GM19023 (cell line): ENCODE results near the gene MAGI2.

Experiments
- ATAC-seq: cut with Tn5 transposase; IDR thresholded peaks from one replicate; pipeline ENCODE4 v1.9.1; 2021; ENCODE audit warnings: mild to moderate bottlenecking, moderate library complexity; ENCODE audit not compliant: unreplicated experiment

Gene MAGI2

DNA sequence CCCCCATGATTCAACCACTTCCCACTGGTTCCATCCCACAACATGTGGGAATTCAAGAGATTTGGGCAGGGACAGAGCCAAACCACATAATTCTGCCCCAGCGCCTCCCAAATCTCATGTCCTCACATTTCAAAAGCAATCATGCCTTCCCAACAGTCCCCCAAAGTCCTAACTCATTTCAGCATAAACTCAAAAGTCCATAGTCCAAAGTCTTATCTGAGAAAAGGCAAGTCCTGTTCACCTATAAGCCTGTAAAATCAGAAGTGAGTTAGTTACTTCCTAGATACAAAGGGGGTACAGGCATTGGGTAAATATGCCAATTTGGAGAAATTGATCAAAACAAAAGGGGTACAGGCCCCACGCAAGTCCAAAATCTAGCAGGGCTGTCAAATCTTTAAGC, 272.9 kb downstream of the MAGI2 start:
- no peak for ATAC-seq

DNA sequence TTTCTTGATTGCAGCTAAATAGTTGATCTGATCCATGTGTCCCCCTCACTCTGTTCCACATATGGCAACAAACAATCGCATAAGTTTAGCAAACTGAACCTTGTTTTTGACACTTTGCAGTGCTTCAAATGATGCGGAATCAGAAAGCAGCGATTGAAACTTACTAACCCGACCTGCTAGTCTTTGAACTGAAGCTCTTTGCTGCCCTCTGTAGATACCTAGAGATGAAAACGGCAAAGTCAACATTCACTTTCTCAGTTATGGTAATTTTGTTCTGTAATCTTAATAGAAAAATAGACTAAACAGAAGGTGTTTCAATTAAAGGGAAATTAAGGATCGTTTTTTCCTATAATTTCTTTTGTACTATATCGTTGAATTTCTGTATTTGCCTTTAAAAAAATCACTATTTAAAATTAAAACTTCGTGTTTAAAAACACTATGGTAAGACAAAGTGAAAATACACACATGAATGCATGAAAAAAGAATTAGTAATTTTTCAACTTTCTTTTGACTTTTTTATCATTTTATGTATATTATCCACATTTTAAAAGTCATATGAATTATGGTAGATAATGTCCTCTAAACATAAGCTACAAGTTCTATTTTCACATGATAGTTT, 276.5 kb downstream of the MAGI2 start:
- ATAC-seq: no peak

DNA sequence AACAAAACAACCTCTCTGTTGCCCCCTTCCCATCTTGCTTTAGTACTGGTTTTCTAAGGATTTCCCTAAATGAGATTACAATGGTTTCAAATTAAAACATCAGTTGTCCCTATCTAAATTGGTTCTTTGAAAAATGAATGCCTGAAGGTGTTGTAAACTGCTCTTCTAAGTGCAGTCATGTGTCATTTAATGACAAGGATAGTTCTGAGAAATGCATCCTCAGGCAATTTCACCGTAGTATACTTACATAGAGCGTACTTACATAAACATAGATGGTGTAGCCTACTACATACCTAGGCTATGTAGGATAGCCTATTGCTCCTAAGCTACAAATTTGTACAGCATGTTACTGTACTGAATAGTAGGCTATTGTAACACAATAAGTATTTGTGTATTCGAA, 278.1 kb downstream of the MAGI2 start:
- ATAC-seq: no peak

DNA sequence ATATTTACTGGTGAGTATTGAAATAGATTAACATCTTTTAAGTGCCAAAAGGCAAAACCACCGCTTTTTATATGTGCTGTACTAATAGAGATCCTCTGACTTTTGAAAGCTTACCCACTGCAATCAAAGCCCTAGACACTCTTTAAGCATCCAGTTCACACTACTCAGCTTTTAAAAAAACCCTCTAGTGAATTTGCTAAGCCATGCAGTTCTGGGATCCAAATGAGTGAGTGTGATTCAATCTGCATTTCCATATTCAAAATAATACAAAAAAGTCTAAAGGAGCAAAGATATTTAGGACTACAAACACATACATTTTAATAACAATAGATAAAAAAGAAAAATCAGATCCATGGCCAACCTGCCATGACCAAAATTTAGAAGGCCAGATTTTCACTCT, 288.2 kb downstream of the MAGI2 start:
- ATAC-seq: no peak

DNA sequence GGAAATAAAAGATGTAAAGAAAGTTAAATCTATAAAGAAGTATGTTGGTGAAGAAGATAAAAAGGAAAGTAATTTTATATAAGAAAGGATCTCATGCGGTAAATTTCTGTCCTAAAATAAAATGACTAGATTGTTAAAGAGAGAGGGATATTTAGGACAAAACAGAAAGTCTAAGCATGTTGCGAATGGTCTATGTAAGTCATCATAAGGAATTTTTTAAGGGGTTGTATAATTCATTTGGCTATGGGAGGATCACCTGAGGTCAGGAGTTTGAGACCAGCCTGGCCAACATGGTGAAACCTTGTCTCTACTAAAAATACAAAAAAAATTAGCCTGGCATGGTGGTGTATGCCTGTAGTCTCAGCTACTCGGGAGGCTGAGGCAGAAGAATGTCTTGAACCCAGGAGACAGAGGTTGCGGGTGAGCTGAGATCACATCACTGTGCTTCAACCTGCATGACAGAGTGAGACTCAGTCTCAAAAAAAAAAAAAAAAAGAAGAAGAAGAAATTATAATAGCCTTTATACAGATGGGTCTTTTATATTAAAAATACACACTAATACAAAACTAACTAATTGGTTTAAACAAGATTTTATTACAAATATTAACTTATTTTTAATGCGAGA, 294.3 kb downstream of the MAGI2 start:
- no peak for ATAC-seq

DNA sequence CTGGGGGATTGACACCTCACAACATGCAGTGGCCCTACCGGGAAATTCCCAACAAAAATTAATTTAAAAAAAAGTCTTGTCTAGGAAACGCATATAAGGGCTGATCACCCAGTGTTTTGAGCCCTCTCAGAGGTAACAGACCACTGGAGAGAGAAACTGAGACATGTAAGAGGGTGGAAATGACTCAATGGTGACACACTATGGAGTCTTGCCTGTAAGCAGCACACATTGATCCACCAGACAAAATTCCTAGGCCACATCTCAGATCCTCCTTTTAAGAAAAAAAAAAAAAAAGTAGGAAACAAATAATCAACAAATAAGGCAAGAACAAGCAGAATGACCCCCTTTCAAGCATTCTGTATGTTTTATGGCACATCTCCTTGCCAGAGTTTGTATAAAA, 296.2 kb downstream of the MAGI2 start:
- ATAC-seq: no peak

DNA sequence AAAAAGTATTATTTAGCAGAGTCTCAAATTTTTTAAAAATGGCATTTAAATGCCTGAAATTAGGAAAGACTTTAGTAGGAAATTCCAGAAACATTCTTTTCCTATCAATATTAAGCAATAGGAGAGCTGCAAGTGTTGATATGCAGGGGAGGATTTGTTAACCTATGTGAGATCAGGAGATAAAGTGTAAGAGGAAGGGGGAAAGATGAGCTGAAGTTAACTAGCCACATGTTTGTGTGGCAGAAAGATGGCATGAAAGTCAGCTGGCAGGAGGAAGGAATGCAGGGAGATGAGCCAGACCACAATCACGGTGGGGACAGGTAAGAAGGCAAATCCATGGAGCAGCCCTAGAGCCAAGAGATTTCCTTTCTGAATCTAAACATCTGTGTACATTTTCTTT, 303.6 kb downstream of the MAGI2 start:
- no peak for ATAC-seq

DNA sequence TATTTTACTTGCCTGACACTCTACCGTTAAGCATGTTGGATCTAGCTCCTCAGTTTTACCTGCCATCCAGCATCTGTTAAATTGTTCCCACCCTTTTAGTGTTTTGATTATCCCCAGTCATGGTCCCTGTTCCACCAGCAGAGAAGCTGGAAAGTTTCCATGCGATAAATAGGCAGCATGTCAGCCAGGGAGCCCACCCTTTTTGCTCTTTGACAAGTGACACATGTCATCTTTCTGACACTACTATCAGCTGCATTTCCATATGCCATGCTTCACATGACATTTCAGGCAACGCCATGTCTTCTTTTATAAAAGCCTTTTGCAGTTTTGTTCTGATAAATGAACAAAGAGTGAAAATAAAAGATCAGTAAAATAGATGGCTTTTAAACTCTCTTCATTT, 310.8 kb downstream of the MAGI2 start:
- no peak for ATAC-seq

DNA sequence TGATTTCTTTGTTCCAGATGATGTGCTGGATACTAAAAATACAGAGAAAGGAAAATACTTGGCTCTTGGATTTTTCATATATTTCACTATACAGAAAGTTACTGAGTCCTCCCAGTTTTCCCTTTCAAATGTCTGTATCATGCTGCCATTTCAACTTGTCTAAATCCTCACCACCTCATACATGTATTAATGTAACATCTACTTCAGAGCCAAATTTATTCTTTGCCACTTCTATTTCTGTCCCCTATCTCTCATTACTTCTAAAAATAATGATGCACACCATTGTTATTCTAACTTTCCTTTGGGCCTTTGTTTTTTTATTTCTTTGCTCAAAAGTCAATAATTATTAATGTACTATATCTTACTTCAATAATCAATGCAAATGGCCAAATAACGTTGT, 312.2 kb downstream of the MAGI2 start:
- no peak for ATAC-seq

DNA sequence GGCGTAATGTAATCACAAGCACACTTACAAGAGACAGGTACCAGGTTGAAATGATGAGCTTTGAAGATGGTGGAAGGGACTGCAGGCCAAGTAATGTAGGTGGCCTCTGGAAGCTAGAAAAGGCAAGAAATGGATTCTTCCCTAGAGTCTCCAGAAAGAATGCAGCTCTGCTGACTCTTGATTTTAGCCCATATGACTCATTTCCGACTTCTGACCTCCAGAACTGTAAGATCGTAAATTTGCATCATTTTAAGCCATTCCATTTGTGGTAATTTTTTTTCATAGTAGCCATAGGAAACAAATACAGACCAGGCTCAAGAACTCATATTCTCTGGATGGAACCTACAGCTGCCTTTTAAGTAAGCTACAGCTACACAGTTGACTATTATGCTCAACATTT, 315.5 kb downstream of the MAGI2 start:
- no peak for ATAC-seq

DNA sequence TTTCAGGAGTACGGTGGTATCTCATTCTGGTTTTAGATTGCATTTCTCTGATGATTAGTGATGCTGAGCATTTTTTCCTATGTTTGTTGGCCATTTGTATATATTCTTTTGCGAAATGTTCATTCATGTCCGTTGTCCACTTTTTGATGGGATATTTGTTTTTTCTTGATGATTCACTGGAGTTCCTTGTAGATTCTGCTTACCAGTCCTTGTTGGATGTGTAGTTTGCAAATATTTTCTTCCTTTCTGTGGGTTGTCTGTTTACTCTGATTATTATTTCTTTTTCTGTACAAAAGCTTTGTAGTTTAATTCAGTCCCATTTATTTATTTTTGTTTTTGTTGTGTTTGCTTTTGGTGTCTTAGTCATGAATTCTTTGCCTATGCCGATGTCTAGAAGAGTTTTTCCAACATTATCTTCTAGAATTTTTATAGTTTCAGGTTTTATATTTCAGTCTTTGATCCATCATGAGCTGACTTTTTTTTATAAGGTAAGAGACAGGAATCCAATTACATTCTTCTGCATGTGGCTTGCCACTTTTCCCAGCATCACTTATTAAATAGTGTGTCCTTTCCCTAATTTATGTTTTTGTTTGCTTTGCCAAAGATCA, 320.5 kb downstream of the MAGI2 start:
- no peak for ATAC-seq

DNA sequence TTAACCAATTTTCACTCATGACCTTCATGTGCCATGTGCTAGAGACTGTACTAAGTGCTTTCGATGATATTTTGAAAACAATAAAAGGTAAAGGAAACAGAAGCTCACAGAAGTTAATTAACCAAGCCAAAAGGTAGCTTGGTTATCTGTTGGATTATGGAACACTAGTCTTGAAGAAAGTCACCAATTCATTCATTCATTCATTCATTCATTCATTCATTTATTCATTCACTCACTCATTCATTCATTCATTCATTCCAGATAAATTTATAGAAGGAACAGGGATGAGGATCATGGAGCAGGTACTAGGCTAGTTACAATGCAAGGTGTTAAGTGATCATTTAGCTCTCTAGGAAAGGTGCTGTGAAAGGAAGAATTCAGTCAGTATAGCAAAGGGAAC, 322.8 kb downstream of the MAGI2 start:
- ATAC-seq: no peak

DNA sequence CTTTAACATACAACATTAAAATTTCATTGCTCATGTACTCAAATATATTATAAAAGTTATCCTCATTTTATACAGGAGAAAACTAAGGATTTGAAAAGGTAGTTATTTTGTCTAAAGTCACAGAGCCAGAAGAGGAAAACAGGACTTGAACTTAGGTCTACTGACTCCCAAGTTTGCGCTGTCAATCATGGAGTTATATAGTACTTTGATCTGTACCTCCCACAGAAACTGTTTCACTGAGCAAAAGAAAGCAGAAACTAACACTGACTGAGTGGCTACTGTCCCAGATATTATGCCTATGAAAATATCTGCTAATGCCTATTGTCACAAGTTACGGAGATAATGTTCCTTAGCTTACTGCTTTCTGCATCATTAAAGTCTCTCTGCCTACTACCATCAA, 329.1 kb downstream of the MAGI2 start:
- no peak for ATAC-seq

DNA sequence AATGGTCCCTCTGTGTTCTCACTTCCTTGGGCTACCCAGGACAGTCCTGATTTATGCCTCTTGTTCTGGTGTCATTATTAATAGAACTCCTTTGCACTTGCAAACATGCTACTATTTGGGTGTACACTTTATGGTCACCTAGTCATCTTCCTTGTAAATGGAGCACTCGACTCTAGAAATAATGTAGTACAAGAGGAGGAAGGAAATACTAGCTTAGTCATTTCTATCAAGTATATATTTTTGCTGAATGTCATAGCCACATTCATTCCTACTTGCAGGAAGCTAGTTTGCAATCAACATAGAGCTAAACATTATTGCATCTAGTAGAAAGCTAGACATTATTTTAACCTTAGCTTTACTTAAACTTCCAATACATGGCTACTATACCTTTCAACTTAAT, 335.3 kb downstream of the MAGI2 start:
- no peak for ATAC-seq

DNA sequence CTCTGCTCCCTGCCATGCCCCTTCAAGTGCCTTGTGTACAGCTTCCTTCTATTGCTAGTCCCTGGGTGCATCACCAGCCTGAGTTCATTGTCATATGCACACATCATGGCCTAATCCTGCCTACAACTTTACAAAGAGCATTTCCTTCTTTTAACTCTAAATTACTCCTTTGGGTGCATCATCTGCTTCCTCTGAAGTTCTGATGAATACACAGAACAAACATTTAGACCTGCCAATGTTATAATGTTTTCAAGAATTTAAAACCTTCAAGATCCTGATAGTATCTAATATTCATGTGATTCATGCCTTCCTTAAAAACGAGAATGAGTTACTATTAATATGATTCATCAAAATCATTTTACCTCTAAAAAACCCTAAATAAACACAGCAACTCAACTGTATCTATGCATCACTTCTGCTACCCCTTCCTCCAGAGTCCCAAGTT, 357.1 kb downstream of the MAGI2 start:
- ATAC-seq: no peak

DNA sequence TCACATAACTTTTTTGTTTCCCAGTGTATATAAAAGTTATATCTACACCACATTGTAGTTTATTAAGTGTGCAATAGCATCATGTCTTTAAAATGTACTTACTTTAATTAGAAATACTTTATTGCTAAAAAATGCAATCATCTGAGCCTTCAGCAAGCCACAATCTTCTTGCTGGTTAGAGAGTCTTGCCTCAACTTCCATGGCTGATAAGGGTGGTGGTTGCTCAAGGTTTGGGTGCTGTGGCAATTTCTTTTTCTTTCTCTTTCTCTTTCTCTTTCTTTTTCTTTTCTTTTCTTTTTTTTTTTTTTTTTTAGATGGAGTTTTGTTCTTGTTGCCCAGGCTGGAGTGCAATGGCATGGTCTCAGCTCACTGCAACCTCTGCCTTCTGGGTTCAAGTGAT, 360.0 kb downstream of the MAGI2 start:
- no peak for ATAC-seq

DNA sequence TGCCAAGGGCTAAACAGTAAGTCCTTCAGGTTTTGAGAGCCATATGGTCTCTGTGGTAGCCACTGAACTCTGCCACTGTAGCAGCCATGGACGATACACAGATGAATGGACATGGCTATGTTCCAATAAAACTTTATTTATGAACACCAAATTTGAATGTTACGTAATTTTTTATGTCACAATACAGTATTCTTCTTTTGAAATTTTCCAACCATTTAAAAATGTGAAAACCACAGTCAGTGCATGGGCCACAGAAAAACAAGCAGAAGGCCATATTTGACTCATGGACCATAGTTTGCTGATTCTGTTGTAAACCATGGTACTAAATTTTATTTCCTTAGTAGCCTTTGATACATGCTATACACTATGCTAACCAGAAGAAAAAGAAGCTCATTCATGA, 361.8 kb downstream of the MAGI2 start:
- ATAC-seq: no peak

DNA sequence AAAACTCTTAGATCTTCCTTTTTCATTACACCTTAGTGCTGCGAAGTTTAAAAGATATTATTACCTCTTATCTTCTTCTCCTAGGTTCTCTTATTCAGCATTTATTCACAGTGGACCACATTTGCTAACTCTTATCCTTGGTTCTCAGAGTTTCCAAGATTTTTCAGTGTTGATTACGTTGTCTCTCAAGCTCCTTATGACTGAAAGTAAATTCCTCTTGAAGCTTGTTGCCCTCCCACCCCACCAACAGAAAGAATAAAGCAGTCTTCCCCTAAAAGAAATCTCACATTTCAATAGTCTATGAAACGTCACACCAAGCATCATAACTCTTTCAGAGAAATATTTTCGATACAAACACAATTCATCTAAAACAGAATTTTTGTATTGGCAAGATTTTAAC, 362.5 kb downstream of the MAGI2 start:
- no peak for ATAC-seq

DNA sequence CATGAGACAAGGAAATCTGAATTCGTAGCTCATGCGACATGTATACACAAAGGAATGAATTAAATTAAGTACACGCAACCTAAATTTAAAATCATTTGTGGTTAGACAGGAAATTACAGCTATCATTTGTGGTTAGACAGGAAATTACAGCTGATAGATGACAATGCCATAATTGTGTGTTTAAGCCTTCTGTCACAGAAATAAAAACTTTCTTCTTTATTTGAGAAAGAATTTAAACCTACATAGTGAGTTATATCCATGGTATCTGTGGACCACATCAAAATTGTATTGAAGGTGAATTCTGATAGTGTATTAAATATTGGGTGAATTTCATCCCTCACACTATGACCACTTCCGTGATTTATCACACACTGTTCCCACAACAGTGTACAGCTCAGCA, 362.9 kb downstream of the MAGI2 start:
- no peak for ATAC-seq

DNA sequence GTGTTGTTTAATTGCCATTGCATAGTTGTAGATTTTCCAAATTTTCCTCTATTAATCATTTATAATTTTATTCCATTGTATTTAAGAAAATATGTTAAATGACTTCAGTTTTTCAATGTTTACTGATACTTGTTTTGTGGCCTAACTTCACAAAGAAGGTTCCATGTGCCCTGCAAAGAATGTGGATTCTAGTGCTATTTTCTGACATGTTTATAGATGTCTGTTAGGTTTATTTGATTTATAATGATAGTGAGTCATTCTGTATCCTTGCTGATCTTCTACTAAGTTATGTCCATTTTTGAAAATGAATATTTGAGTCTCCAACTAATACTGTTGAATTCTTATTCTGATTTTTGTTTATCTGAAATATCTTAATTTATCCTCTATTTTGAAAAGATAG, 369.0 kb downstream of the MAGI2 start:
- no peak for ATAC-seq

DNA sequence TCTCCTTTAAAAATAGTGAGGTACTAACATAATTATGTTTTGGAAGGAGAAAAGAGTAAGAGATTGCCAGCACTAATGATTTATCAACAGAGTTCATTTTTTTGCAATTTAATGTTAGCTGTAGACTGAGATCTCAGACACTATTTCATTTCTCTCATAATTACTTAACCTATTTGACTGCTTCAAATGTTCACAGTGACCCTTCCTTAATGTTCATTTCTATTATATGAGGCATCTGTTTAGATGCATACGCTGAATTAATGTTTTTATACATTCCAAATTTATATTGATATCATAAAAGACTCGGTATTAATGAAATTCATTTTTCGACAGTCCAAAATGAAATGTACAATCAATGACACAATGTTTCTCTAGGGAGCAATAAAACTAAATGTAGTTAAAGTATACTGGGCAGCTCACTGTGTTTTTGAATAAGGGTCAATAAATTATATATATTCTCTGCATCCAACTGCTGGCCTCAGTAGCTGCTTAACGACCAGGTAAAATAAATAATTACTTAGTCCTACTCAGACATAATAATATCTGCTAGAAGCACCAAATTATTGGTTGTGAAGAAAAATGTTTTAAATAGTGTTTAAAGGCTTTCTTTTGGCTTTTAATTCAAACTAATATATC, 373.4 kb downstream of the MAGI2 start:
- ATAC-seq: no peak

DNA sequence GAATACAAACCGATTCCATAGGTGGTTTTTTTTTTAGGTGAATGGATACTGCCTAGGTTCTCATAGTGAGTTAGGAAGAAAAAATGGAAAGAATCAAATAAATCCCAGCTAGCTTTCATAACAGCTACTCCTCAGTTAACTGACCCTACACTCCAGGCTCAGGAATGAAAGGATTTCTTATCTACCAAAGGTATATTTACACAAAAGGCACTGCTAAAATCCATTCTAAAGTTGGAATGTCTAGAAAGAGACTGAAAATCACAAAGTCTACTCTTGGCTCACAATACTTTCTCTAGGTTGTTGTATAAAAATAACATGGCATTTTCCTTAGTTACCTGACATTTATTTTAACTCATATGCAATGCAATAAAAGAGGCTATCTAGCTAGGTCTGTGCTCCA, 375.2 kb downstream of the MAGI2 start:
- ATAC-seq: no peak
